AG09309 (cell line): ENCODE results near the gene SLC7A7.
"Not testable (repeated sequence)": the region's sequence is repeated elsewhere in the genome, so short reads cannot be mapped to it uniquely, and the experiment has no call there.

Experiments used
- DNase-seq: peaks from one replicate; pipeline ENCODE4 v3.0.0-alpha.2; 2010; ENCODE audit warnings: low read depth
- H3K4me3 ChIP-seq: 2 replicates; pipeline ENCODE4 v1.5.1; 2011; ENCODE audit warnings: mild to moderate bottlenecking, low read depth, low read length, moderate library complexity; ENCODE audit not compliant: control insufficient read depth
- TF ChIP-seq, protein P1 (sequence below): IDR thresholded peaks from 2 replicates; pipeline ENCODE4 v1.5.1; 2011; ENCODE audit warnings: mild to moderate bottlenecking, low read depth, low read length, inconsistent platforms; ENCODE audit not compliant: insufficient read depth, control insufficient read depth; ENCODE audit errors: missing control alignments

SLC7A7 gene

DNA sequence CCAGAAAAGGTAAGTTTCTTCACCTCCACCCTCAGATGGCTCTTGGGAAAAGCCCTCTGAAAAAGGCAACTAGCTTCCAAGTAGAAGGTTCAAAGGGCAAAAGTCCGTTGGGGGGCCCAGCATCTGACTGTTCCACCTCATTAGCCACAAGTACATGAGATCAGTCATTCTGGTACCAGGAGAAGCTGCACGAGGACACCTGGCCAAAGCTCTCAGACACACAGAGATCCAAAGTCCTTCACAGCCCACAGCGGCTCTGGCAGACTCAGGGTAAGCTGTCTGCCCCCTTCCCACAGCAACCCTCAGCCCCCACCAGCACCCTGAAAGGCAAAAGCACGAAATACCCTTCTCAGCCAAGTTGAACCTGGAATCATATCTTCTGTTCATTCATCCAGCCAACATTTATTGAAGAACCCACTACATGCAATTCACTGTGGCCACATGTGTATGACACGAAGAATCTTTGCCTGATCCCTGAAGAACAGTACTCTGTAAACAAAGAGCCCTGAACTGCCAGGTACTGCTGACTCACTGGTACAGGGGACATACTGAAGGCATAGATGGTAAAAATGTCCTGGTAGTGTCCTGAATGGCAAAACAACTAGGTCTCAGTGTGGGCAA lies 19.0 kb downstream of the SLC7A7 start:
- no peak for DNase-seq
- no peak overlapping the region for H3K4me3 ChIP-seq
- TF ChIP-seq, protein P1, sequence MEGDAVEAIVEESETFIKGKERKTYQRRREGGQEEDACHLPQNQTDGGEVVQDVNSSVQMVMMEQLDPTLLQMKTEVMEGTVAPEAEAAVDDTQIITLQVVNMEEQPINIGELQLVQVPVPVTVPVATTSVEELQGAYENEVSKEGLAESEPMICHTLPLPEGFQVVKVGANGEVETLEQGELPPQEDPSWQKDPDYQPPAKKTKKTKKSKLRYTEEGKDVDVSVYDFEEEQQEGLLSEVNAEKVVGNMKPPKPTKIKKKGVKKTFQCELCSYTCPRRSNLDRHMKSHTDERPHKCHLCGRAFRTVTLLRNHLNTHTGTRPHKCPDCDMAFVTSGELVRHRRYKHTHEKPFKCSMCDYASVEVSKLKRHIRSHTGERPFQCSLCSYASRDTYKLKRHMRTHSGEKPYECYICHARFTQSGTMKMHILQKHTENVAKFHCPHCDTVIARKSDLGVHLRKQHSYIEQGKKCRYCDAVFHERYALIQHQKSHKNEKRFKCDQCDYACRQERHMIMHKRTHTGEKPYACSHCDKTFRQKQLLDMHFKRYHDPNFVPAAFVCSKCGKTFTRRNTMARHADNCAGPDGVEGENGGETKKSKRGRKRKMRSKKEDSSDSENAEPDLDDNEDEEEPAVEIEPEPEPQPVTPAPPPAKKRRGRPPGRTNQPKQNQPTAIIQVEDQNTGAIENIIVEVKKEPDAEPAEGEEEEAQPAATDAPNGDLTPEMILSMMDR = no peak

DNA sequence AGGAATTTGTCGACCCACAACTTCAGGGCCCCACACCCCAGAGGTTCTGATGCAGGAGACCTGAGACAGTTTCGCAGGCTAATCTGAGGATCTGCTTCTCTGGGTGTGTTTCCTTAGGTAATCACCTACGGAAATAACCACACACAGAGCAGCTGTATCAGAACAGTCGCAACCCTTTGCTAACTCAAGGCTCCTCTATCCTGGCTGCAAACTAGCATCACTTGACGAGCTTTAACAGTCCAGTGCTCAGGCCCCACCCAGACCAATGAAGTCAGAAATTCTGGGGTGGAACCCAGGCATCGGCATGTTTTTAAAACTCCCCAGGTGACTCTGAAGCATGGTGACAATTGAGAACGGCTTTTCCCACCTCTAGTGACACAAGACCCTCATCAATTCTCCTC lies 20.7 kb downstream of the SLC7A7 start:
- DNase-seq = no peak
- no peak overlapping the region for H3K4me3 ChIP-seq
- TF ChIP-seq, protein P1 = no peak

DNA sequence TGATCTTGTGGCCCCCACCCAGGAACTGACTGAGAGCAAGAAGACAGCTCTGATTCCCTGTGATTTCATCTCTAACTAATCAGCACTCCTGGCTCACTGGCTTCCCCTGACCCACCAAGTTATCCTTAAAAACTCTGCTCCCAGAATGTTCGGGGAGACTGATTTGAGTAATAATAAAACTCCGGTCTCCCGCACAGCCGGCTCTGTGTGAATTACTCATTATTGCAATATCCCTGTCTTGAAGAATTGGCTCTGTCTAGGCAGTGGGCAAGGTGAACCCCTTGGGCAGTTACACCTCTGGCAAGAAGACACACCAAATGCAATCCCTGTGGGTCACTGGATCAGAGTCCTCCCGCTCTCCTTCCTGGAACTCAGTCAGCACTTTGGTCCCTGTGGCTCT lies 21.3 kb downstream of the SLC7A7 start:
- H3K4me3 ChIP-seq = no peak overlapping the region
- no peak for DNase-seq
- TF ChIP-seq, protein P1 = no peak

GRCh38 chr14:22793550-22793949 lies 21.7 kb downstream of the SLC7A7 start:
- H3K4me3 ChIP-seq = not testable (repeated sequence)

DNA sequence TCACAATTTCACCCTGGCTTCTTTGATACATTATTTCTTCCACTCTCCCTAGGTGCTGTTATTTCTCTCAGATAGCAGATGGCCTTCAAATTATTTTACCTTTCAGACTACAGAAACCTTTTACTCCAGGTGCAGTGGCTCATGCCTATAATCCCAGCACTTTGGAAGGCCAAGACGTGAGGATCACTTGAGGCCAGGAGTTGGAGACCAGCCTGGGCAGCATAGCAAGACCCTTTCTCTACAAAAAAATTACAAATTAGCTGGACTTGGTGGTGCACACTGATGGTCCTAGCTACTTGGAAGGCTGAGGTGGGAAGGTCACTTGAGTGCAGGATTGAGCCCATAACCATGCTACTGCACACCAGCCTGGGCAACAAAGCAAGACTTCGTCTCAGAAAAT lies 23.1 kb downstream of the SLC7A7 start:
- TF ChIP-seq, protein P1 = no peak
- DNase-seq = no peak
- H3K4me3 ChIP-seq = no peak overlapping the region

More at GRCh38 chr14:22793550-22793949, 21.7 kb downstream of the SLC7A7 start:
- DNase-seq = not testable (repeated sequence)

GRCh38 chr14:22791301-22791700 lies 23.9 kb downstream of the SLC7A7 start:
- TF ChIP-seq, protein P1 = no peak
- peak; percentile 23 for DNase-seq

DNA sequence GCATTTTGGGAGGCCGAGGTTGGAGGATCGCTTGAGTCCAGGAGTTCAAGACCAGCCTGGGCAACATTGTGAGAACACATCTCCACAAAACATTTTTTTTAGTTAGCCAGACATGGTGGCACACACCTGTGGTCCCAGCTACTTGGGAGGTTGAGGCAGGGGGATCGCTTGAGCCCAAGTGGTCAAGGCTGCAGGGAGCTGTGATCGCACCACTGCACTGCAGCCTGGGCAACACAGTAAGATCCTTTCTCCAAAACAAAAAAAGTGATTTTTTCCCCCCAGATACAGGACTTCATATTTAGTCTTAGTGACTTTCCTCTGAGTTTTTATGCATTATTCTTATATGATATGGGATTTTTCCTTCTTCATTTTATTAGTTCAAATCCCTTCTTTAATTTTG lies 28.6 kb downstream of the SLC7A7 start:
- TF ChIP-seq, protein P1 = no peak
- H3K4me3 ChIP-seq = no peak overlapping the region
- no peak for DNase-seq

More at GRCh38 chr14:22791301-22791700, 23.9 kb downstream of the SLC7A7 start:
- no peak overlapping the region for H3K4me3 ChIP-seq
